SU-DHL-6 (cell line): ENCODE results near the gene RXFP2.

ENCODE experiments used
- H2AFZ ChIP-seq: fragments of 200-600 bp; sonication (generic); 2 replicates; pipeline ENCODE4 v1.6.1; 2014; ENCODE audit warnings: low read depth, mild to moderate bottlenecking, moderate library complexity, mixed read lengths, antibody characterized with exemption, low read length; ENCODE audit not compliant: severe bottlenecking
- H3F3A ChIP-seq: fragments of 200-600 bp; shearing (Covaris generic); 2 replicates; pipeline ENCODE4 v1.6.0; 2016; ENCODE audit warnings: antibody characterized with exemption, mild to moderate bottlenecking; ENCODE audit not compliant: insufficient read depth
- H3K27ac ChIP-seq: fragments of 200-600 bp; sonication (generic); 2 replicates; pipeline ENCODE4 v1.5.1; 2016; ENCODE audit warnings: low read depth, mild to moderate bottlenecking, low read length, moderate library complexity, mixed read lengths
- H3K27me3 ChIP-seq: fragments of 200-600 bp; sonication (generic), shearing (Covaris generic); 2 replicates; pipeline ENCODE4 v1.6.0; 2014; ENCODE audit warnings: mild to moderate bottlenecking, low read length
- H3K36me3 ChIP-seq: fragments of 200-600 bp; sonication (generic); 2 replicates; pipeline ENCODE4 v1.6.1; 2014; ENCODE audit warnings: mild to moderate bottlenecking, low read length, mixed read lengths
- H3K4me2 ChIP-seq: fragments of 300-600, 200-600 bp; shearing (Covaris generic), sonication (generic); 2 replicates; pipeline ENCODE4 v1.6.0; 2014; ENCODE audit warnings: low read length, low read depth, mild to moderate bottlenecking; ENCODE audit not compliant: poor library complexity, severe bottlenecking
- H3K4me3 ChIP-seq: fragments of 200-600 bp; sonication (generic); 2 replicates; pipeline ENCODE4 v1.5.1; 2014; ENCODE audit warnings: antibody characterized with exemption, low read length, mild to moderate bottlenecking, mixed read lengths; ENCODE audit not compliant: insufficient read depth, poor library complexity, severe bottlenecking
- H3K79me2 ChIP-seq: fragments of 200-600 bp; sonication (generic); 2 replicates; pipeline ENCODE4 v1.6.1; 2014; ENCODE audit warnings: mild to moderate bottlenecking, low read length, moderate library complexity; ENCODE audit not compliant: insufficient read depth
- H3K9ac ChIP-seq: fragments of 200-600 bp; sonication (generic); 2 replicates; pipeline ENCODE4 v1.7.0; 2014; ENCODE audit warnings: mild to moderate bottlenecking, low read length
- H3K9me2 ChIP-seq: fragments of 200-600 bp; sonication (generic); replicated peaks from 2 replicates; pipeline ENCODE4 v1.6.1; 2014; ENCODE audit warnings: low read length; ENCODE audit not compliant: insufficient read depth
- H3K9me3 ChIP-seq: fragments of 200-600 bp; sonication (generic); 2 replicates; pipeline ENCODE4 v1.6.1; 2014; ENCODE audit warnings: low read length, mixed read lengths; ENCODE audit not compliant: insufficient read depth
- H4K20me1 ChIP-seq: fragments of 200-600 bp; sonication (generic); 2 replicates; pipeline ENCODE4 v1.6.1; 2014; ENCODE audit warnings: low read depth, mild to moderate bottlenecking, antibody characterized with exemption, low read length, moderate library complexity, mixed read lengths
- EZH2phosphoT487 ChIP-seq: fragments of 200-600 bp; sonication (generic), shearing (Covaris generic); conservative IDR thresholded peaks from 2 replicates; pipeline ENCODE4 v1.6.1; 2018; ENCODE audit warnings: mild to moderate bottlenecking, antibody characterized with exemption, low read length, moderate library complexity, mixed read lengths
- TF ChIP-seq, protein P1 (sequence below): fragments of 200-600 bp; sonication (generic); IDR thresholded peaks from one replicate; pipeline ENCODE4 v1.5.1; 2017; ENCODE audit warnings: antibody characterized with exemption, mild to moderate bottlenecking, low read length, moderate library complexity; ENCODE audit not compliant: insufficient read depth, poor library complexity, severe bottlenecking

The RXFP2 gene

GRCh38 chr13:31749929-31750328 lies 10.6 kb downstream of the RXFP2 start:
- Histone ChIP-seq H3K27ac (no peak overlapping the region), H2AFZ (no peak overlapping the region), H3K36me3 (no peaks in the 10 kb centered on the region), H3K27me3 (no peaks in the 10 kb centered on the region), H3K9me3 (no peaks in the 10 kb centered on the region), H3K9ac (no peak overlapping the region), H3K9me2 (no peaks in the 10 kb centered on the region), H3K79me2 (no peaks in the 10 kb centered on the region), H3K4me3 (no peak overlapping the region), H4K20me1 (no peaks in the 10 kb centered on the region), H3K4me2 (no peak overlapping the region), H3F3A (no peaks in the 10 kb centered on the region)
- TF ChIP-seq EZH2phosphoT487: no peak
- TF ChIP-seq, protein P1, sequence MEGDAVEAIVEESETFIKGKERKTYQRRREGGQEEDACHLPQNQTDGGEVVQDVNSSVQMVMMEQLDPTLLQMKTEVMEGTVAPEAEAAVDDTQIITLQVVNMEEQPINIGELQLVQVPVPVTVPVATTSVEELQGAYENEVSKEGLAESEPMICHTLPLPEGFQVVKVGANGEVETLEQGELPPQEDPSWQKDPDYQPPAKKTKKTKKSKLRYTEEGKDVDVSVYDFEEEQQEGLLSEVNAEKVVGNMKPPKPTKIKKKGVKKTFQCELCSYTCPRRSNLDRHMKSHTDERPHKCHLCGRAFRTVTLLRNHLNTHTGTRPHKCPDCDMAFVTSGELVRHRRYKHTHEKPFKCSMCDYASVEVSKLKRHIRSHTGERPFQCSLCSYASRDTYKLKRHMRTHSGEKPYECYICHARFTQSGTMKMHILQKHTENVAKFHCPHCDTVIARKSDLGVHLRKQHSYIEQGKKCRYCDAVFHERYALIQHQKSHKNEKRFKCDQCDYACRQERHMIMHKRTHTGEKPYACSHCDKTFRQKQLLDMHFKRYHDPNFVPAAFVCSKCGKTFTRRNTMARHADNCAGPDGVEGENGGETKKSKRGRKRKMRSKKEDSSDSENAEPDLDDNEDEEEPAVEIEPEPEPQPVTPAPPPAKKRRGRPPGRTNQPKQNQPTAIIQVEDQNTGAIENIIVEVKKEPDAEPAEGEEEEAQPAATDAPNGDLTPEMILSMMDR: no peak

DNA sequence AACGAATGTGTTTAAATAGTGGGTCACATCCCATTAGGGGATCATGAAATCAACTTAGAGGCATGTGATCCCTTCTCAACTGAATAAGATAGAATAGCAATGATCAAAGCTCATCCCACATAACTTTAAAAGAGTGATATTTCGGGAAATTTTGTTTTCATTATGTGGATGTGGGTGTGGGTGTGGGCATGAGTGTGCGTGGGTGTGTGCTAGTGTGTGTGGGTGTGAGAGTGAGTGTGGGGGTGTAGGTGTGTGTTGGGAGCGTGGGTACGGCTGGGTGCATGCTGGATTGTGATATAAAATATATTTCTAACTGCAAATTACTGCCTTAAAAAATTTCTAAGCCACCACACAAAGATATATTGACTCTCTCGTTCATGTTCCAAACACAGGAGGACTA lies 15.9 kb downstream of the RXFP2 start:
- H2AFZ ChIP-seq: no peak overlapping the region
- no peak overlapping the region for H3K4me2 ChIP-seq
- H3K9me3 ChIP-seq: no peaks in the 10 kb centered on the region
- no peak overlapping the region for H3K4me3 ChIP-seq
- no peaks in the 10 kb centered on the region for H3K9me2 ChIP-seq
- no peaks in the 10 kb centered on the region for H3F3A ChIP-seq
- TF ChIP-seq, protein P1: no peak
- TF ChIP-seq EZH2phosphoT487: no peak
- no peaks in the 10 kb centered on the region for H3K27me3 ChIP-seq
- H3K9ac ChIP-seq: no peak overlapping the region
- H4K20me1 ChIP-seq: no peaks in the 10 kb centered on the region
- no peaks in the 10 kb centered on the region for H3K36me3 ChIP-seq
- no peak overlapping the region for H3K27ac ChIP-seq
- no peaks in the 10 kb centered on the region for H3K79me2 ChIP-seq

GRCh38 chr13:31755803-31756212 lies 16.5 kb downstream of the RXFP2 start:
- Histone ChIP-seq H3F3A (no peaks in the 10 kb centered on the region), H3K9me3 (no peaks in the 10 kb centered on the region), H3K9me2 (no peaks in the 10 kb centered on the region), H3K36me3 (no peaks in the 10 kb centered on the region), H3K4me3 (no peak overlapping the region), H3K4me2 (no peak overlapping the region), H3K27ac (no peak overlapping the region), H2AFZ (no peak overlapping the region), H3K9ac (no peak overlapping the region), H3K79me2 (no peaks in the 10 kb centered on the region), H4K20me1 (no peaks in the 10 kb centered on the region), H3K27me3 (no peaks in the 10 kb centered on the region)
- TF ChIP-seq, protein P1: no peak
- TF ChIP-seq EZH2phosphoT487: no peak

- no peak overlapping the region for H2AFZ ChIP-seq
- no peaks in the 10 kb centered on the region for H3F3A ChIP-seq
- TF ChIP-seq, protein P1: no peak
- no peak for TF ChIP-seq EZH2phosphoT487
- H3K9me2 ChIP-seq: no peaks in the 10 kb centered on the region
- no peak overlapping the region for H3K4me3 ChIP-seq
- H3K9me3 ChIP-seq: no peaks in the 10 kb centered on the region
- no peak overlapping the region for H3K27ac ChIP-seq
- H3K4me2 ChIP-seq: no peak overlapping the region
- H3K27me3 ChIP-seq: no peaks in the 10 kb centered on the region
- H3K79me2 ChIP-seq: no peaks in the 10 kb centered on the region
- H3K9ac ChIP-seq: no peak overlapping the region
- H3K36me3 ChIP-seq: no peaks in the 10 kb centered on the region
- H4K20me1 ChIP-seq: no peaks in the 10 kb centered on the region
Observed at GRCh38 chr13:31756346-31756745, 17.0 kb downstream of the RXFP2 start.
